Measurements from ENCODE around the gene DESI2. TPM values are rescaled to one million over a fixed set of nuclear protein-coding genes. Genes with fewer than 3 reads are reported as not detected.

Gene DESI2
- total and polyA plus RNA-seq, 2 of the 8 experiments (the other 6 are each of a cell fraction or from before 2014, with no cell fraction given) = 54.0 to 110 TPM

- Histone ChIP-seq H3K36me3 (ENCODE audit: control insufficient read depth in 2 of 4, insufficient read depth in 4 of 4, low read length in 3 of 4) (peaks cover 0 to 10% (median 4%) of the 10 kb centered on the region in 4 experiments; a peak in 2 of 8 replicates), H3K27me3 (replicated peaks in 1 of 4; ENCODE audit: control insufficient read depth in 3 of 4, extremely low read depth in 1 of 4, insufficient read depth in 3 of 4, low read length in 3 of 4) (no peaks in the 10 kb centered on the region), H3K4me1 (replicated peaks in 1 of 4; ENCODE audit: control insufficient read depth in 3 of 4, insufficient read depth in 4 of 4, low read length in 3 of 4) (0 out of 7 replicates have a peak, but pooled peaks cover 0 to under 1% (median 0%) of the 10 kb centered on the region in 4 experiments), H3K9me3 (ENCODE audit: insufficient read depth in 2 of 2, low read depth in 1 of 2, low read length in 1 of 2) (no peaks in the 10 kb centered on the region), H3K4me3 (ENCODE audit: extremely low read depth in 1 of 4, insufficient read depth in 2 of 4, low read depth in 3 of 4, low read length in 4 of 4) (no peak overlapping the region), H3K79me2 (ENCODE audit: control insufficient read depth in 1 of 2, insufficient read depth in 2 of 2, low read length in 2 of 2) (peaks cover 14 to 87% of the 10 kb centered on the region in 2 experiments; a peak in 3 of 4 replicates), H3K27ac (ENCODE audit: low read depth, low read length) (no peak overlapping the region), H2BK120ac (replicated peaks; ENCODE audit: low read depth, low read length) (no peak overlapping the region), H2BK12ac (ENCODE audit: low read depth, low read length) (no peak overlapping the region), H3K79me1 (ENCODE audit: low read depth, low read length) (peaks cover 7% of the 10 kb centered on the region), H3K4ac (replicated peaks; ENCODE audit: insufficient read length, low read depth, low read length) (no peak overlapping the region), H2BK15ac (ENCODE audit: low read length) (no peak overlapping the region), H3K23ac (ENCODE audit: insufficient read length) (no peak overlapping the region), H3K4me2 (ENCODE audit: insufficient read depth in 1 of 2, low read depth in 2 of 2, low read length in 2 of 2) (no peak overlapping the region), H2BK5ac (ENCODE audit: low read depth, low read length) (no peak overlapping the region), H4K5ac (ENCODE audit: insufficient read length, low read depth, low read length) (no peak overlapping the region), H3K23me2 (ENCODE audit: low read depth, low read length) (no peaks in the 10 kb centered on the region), H4K8ac (ENCODE audit: extremely low read depth, insufficient read depth, low read length) (no peak overlapping the region; the same call in 1 of the 2 replicates), H4K20me1 (replicated peaks in 1 of 2; ENCODE audit: control insufficient read depth in 1 of 2, insufficient read depth in 2 of 2, low read length in 2 of 2) (peaks cover 4 to 8% of the 10 kb centered on the region in 2 experiments), H3K9ac (replicated peaks in 1 of 4; ENCODE audit: extremely low read depth in 1 of 4, low read depth in 3 of 4, low read length in 3 of 4) (no peak overlapping the region), H4K91ac (replicated peaks; ENCODE audit: insufficient read length, low read length) (no peak overlapping the region), H2AFZ (ENCODE audit: low read length) (no peak overlapping the region), H3K18ac (ENCODE audit: extremely low read depth, low read length) (no peak overlapping the region), H2AK5ac (ENCODE audit: low read depth, low read length) (no peak overlapping the region), H3K56ac (replicated peaks; ENCODE audit: insufficient read length, low read depth, low read length) (no peak overlapping the region), H3K14ac (ENCODE audit: insufficient read length) (no peak overlapping the region), H2BK20ac (ENCODE audit: low read length) (no peak overlapping the region)
- 84% methylated on average over 3 of the region's 3 CpGs; no CpG with 5 or more reads in 1 of the 2 experiments for WGBS, 2 experiments (ENCODE audit: extremely low coverage in 1 of 2, insufficient coverage in 1 of 2, insufficient read length in 1 of 2, insufficient replicate concordance in 2 of 2, low coverage in 1 of 2, low lambda C conversion rate in 2 of 2, missing lambda C conversion rate in 1 of 2)
- CTCF ChIA-PET (ENCODE audit: partially characterized antibody) = interaction anchor here (0.7 to 1.5 kb wide), 5 partner anchors 11 to 206 kb away, joined by 3 to 7 read pairs (median 4); no protein-coding TSS in a partner anchor
- FAIRE-seq = no peak
- POLR2A ChIA-PET (ENCODE audit: partially characterized antibody) = interaction anchor here (0.7 to 1.1 kb wide), 3 partner anchors 16 to 163 kb away, joined by 3 read pairs; no protein-coding TSS in a partner anchor
- DNase-seq (ENCODE audit: low read depth in 1 of 2, low spot score in 2 of 2) = no peak
- TF ChIP-seq SIRT6 (IDR thresholded peaks at IDR 0.05; ENCODE audit: low read length) = no peak
- TF ChIP-seq SP4 (IDR thresholded peaks at IDR 0.05; ENCODE audit: low read length) = no peak
- no peak for TF ChIP-seq TBP (IDR thresholded peaks at IDR 0.05; ENCODE audit: low read depth, low read length)
- TF ChIP-seq, protein P1, sequence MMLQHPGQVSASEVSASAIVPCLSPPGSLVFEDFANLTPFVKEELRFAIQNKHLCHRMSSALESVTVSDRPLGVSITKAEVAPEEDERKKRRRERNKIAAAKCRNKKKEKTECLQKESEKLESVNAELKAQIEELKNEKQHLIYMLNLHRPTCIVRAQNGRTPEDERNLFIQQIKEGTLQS (IDR thresholded peaks at IDR 0.05; ENCODE audit: insufficient read depth, low read depth, low read length) = no peak
Measured at GRCh38 chr1:244664353-244664752, 11.4 kb downstream of the DESI2 start.

All from H1 (cell line).